Erythroblast (primary cell): ENCODE data around the gene SLC39A9.
"Not testable (repeated sequence)": the region's sequence is repeated elsewhere in the genome, so short reads cannot be mapped to it uniquely, and the experiment has no call there.

Experiments used
- DNase-seq, 2 experiments: peaks; one replicate each; lab custom pipeline; 2025; lab: John Stamatoyannopoulos, UW
- GATA1 ChIP-seq: IDR thresholded peaks from 2 replicates; pipeline ENCODE4 v1.6.1; 2011; ENCODE audit warnings: low read depth, mild to moderate bottlenecking, control low read depth, low read length, moderate library complexity
- POLR2A ChIP-seq: IDR thresholded peaks from 2 replicates; pipeline ENCODE4 v1.6.1; 2011; ENCODE audit warnings: mild to moderate bottlenecking, low read length

Gene SLC39A9

GRCh38 chr14:69464829-69465228, 66.3 kb downstream of the SLC39A9 start:
- no peak for TF ChIP-seq POLR2A
- TF ChIP-seq GATA1 = no peak
- no peak for DNase-seq

GRCh38 chr14:69468949-69469348, 70.5 kb downstream of the SLC39A9 start:
- no peak for DNase-seq
- TF ChIP-seq POLR2A = no peak
- no peak for TF ChIP-seq GATA1

- no peak for DNase-seq
- TF ChIP-seq POLR2A = no peak
- no peak for TF ChIP-seq GATA1
Observed at GRCh38 chr14:69471436-69471835, 72.9 kb downstream of the SLC39A9 start.

GRCh38 chr14:69471916-69472315, 73.4 kb downstream of the SLC39A9 start:
- TF ChIP-seq POLR2A (no peak), GATA1 (no peak)
- DNase-seq = no peak

GRCh38 chr14:69473260-69473659, 74.8 kb downstream of the SLC39A9 start:
- no peak for TF ChIP-seq POLR2A
- no peak for TF ChIP-seq GATA1
- DNase-seq = no peak

- DNase-seq = no peak
- no peak for TF ChIP-seq POLR2A
Observed at GRCh38 chr14:69473946-69474345, 75.5 kb downstream of the SLC39A9 start.

GRCh38 chr14:69475194-69475818, 76.8 kb downstream of the SLC39A9 start:
- no peak for TF ChIP-seq GATA1
- no peak for TF ChIP-seq POLR2A
- DNase-seq = peak; percentile 12 to 26

- DNase-seq = peak; percentile 6 to 14
Observed at GRCh38 chr14:69476824-69477450, 78.4 kb downstream of the SLC39A9 start.

- not testable (repeated sequence) for DNase-seq
Observed at GRCh38 chr14:69478055-69478454, 79.6 kb downstream of the SLC39A9 start.

GRCh38 chr14:69479696-69480095, 81.2 kb downstream of the SLC39A9 start:
- TF ChIP-seq GATA1 (no peak), POLR2A (no peak)
- DNase-seq = no peak

GRCh38 chr14:69480136-69480535, 81.6 kb downstream of the SLC39A9 start:
- no peak for TF ChIP-seq GATA1
- no peak for TF ChIP-seq POLR2A

GRCh38 chr14:69481815-69482568, 83.5 kb downstream of the SLC39A9 start:
- no peak for DNase-seq
- TF ChIP-seq POLR2A (no peak), GATA1 (no peak)

More at GRCh38 chr14:69480136-69480535, 81.6 kb downstream of the SLC39A9 start:
- no peak for DNase-seq

GRCh38 chr14:69483765-69484443, 85.4 kb downstream of the SLC39A9 start:
- TF ChIP-seq POLR2A = no peak
- TF ChIP-seq GATA1 = no peak

More at GRCh38 chr14:69483765-69484443, 85.4 kb downstream of the SLC39A9 start:
- DNase-seq = no peak
